HG03439 (cell line): ENCODE measurements around the gene PLGRKT.
"Not testable (repeated sequence)": the region's sequence is repeated elsewhere in the genome, so short reads cannot be mapped to it uniquely, and the experiment has no call there.

Source experiments
- ATAC-seq: cut with Tn5 transposase; IDR thresholded peaks from one replicate; pipeline ENCODE4 v1.9.1; 2021; ENCODE audit warnings: mild to moderate bottlenecking, moderate library complexity; ENCODE audit not compliant: unreplicated experiment

PLGRKT gene

GRCh38 chr9:5321601-5322000, 116.1 kb downstream of the PLGRKT start:
- not testable (repeated sequence) for ATAC-seq

DNA sequence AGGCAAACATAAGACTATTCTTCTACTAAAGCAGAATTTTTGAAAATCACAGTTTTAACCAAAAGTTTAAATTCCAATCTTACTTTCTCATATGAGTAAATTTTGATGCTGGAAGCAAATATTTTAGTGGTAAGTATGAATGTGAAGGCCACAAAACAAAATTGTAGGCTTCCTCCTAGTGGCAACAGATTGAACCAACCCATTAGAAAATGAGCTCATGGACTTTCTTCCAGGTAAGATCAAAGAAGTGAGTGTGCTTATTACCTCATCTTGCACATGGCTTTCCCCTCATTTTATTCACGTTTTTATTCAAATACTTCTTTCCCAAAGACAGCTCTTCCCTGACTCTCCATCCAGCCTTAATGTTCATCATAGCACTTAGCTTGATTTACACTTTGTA, 116.7 kb downstream of the PLGRKT start:
- ATAC-seq: no peak

DNA sequence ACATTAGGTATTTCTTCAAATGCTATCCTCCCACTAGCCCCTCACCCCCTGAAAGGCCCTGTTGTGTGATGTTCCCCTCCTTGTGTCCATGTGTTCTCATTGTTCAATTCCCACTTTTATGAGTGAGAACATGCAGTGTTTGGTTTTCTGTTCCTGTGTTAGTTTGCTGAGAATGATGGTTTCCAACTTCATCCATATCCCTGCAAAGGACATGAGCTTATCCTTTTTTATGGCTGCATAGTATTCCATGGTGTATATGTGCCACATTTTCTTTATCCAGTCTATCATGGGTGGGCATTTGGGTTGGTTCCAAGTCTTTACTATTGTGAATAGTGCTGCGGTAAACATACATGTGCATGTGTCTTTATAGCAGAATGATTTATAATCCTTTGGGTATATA, 121.3 kb downstream of the PLGRKT start:
- not testable (repeated sequence) for ATAC-seq

DNA sequence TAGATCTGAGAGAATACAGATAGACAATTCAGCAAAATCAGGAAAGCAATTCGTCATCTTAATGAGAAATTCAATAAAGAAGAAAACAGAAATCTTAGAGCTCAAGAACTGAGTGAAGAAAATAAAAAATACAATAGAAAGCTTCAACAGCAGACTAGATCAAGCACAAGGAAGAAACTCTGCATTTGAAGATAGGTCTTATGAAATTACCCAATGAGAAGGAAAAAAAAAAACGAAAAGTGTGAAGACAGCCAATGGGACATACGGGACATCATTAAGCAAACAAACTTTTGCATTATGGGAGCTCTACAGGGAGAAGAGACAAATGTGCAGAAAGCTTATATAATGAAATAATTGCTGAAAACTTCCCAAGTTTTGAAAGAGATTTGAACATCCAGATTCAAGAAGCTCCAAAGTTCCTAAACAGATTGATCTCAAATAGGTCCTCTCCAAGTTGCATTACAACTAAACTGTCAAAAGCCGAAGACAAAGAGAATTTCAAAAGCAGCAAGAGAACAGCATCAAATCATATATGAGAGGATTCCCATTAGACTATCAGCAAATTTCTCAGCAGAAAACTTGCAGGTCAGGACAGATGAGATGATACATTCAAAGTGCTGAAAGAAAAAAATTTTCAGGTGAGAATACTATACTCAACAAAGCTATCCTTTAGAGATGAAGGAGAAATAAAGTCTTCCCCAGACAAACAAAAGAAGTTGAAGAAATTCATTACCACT, 122.4 kb downstream of the PLGRKT start:
- no peak for ATAC-seq

- ATAC-seq: no peak
Measured at GRCh38 chr9:5310851-5311250, 126.9 kb downstream of the PLGRKT start.
